GM21390 (cell line): ENCODE results near the gene XPOT.
"Not testable (repeated sequence)": the region's sequence is repeated elsewhere in the genome, so short reads cannot be mapped to it uniquely, and the experiment has no call there.

Experiments used
- ATAC-seq: cut with Tn5 transposase; IDR thresholded peaks from one replicate; pipeline ENCODE4 v1.9.1; 2021; ENCODE audit not compliant: unreplicated experiment

The XPOT gene, protein sequence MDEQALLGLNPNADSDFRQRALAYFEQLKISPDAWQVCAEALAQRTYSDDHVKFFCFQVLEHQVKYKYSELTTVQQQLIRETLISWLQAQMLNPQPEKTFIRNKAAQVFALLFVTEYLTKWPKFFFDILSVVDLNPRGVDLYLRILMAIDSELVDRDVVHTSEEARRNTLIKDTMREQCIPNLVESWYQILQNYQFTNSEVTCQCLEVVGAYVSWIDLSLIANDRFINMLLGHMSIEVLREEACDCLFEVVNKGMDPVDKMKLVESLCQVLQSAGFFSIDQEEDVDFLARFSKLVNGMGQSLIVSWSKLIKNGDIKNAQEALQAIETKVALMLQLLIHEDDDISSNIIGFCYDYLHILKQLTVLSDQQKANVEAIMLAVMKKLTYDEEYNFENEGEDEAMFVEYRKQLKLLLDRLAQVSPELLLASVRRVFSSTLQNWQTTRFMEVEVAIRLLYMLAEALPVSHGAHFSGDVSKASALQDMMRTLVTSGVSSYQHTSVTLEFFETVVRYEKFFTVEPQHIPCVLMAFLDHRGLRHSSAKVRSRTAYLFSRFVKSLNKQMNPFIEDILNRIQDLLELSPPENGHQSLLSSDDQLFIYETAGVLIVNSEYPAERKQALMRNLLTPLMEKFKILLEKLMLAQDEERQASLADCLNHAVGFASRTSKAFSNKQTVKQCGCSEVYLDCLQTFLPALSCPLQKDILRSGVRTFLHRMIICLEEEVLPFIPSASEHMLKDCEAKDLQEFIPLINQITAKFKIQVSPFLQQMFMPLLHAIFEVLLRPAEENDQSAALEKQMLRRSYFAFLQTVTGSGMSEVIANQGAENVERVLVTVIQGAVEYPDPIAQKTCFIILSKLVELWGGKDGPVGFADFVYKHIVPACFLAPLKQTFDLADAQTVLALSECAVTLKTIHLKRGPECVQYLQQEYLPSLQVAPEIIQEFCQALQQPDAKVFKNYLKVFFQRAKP

GRCh38 chr12:64403707-64404469 is at the start of gene XPOT:
Gene XPOT (plus strand): TSS chr12:64404392. CDS start chr12:64410036, 5,644 bp downstream.
- ATAC-seq: peak; percentile 97

DNA sequence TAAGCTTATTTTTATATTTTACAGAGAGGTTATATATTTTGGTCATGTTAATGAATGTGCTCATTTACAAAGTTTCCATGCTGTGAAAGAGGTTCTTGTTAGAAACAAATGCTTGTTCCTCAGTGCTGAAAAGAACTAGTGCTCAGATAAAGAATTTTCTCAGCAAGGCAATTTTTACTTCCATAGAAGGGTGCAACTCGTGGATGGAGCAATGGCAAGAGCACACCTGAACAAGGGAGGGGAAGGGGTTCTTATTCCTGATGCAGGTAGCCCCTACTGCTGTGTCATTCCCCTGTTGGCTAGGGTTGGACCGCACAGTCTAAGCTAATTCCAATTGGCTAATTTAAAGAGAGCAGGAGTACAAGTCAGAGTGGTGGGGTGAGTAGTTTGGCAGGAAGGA is 48.0 kb upstream of the XPOT start:
- not testable (repeated sequence) for ATAC-seq

DNA sequence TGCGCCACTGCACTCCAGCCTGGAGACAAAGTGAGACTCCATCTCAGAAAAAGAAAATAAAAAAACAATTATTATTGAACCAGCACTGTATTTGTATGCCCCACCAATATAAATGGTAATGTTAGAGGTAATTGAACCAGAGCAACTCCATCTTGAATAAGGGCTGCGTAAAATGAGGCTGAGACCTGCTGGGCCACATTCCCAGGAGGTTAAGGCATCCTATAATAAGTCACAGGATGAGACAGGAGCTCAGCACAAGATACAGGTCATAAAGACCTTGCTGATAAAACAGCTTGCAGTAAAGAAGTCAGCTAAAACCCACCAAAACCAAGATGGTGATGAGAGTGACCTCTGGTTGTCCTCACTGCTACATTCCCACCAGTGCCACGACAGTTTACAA is 43.0 kb upstream of the XPOT start:
- ATAC-seq: not testable (repeated sequence)

GRCh38 chr12:64362721-64363305 is 41.4 kb upstream of the XPOT start:
- no peak for ATAC-seq

DNA sequence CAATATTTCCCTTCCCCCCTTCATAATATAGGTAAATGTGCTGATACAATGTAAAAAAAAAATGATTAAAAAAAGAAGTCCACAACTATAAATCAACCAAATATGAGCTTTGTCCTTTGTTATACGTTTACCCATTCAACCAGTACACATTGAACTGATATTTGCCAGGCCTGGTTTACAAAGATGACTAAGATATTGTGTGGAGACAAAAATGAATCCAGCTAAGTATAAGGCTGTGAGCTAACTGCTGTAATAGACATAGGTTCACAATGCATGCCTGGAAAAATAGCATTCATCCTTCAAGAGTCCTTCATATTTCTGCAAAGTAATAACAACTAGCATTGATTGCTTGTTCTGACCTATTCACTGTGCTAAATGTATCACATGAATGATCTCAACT is 20.5 kb upstream of the XPOT start:
- ATAC-seq: no peak

- ATAC-seq: no peak
These were observed 19.2 kb upstream of the XPOT start for GRCh38 chr12:64385019-64385418.

GRCh38 chr12:64385468-64385867 is 18.7 kb upstream of the XPOT start:
- no peak for ATAC-seq

DNA sequence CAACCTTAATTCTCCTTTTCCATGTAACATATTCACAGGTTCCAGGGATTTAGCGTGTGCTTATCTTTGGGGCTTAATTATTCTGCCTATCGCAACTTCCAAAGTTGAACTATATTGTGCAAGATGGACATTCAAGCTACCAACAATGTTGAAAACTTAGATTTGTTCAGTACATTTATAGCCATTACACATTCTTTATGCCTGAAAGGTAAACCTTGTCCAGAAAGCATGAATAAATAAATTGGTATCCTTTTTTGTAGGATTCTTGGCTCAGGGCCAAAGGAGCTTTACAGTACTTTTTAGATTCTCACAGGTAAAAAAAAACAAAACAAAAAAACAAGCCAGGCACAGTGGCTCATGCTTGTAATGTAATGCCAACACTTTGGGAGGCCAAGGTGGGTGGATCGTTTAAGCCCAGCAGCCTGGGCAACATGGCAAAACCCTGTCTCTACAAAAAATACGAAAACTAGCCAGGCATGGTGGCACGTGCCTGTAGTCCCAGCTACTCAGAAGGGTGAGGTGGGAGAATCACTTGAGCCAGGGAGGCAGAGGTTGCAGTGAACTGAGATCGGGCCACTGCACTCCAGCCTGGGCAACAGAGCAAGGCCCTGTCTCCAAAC is 16.9 kb upstream of the XPOT start:
- ATAC-seq: no peak

GRCh38 chr12:64389154-64389553 is 15.0 kb upstream of the XPOT start:
- ATAC-seq: no peak

DNA sequence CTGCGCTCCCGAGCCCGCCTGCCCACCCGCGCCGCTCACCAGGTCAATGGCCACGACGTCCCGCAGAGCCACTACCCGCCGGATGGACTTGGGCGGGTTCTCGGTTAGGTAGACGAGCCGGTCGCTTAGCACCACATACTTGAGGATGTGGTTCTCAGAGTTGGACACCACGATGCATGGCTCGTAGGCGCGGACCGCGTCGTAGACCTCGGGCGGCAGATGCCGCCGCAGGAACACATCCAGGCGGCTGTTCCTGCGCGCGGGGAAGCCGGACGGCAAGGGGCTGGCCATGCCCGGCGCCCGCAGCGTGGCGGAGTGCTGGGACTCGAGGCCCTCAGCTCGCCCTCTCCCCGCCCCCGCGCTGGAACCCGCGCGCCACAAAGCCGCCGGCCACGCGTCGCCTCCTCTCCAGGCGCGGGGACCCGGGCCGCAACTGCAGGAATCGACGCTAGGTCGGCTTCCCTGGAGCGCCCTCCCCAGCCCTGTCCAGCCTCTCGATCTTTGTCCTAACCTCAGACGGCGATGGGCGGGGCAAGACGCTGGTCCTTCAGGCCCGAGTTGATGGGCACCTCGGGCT is 13.8 kb upstream of the XPOT start, which contains the start of gene C12orf56:
C12orf56 (minus strand) TSS at position 484 of the 577 bp plus-strand sequence; CDS start at position 291, 193 bp downstream.
- no peak for ATAC-seq

GRCh38 chr12:64392221-64392620 is 12.0 kb upstream of the XPOT start:
- no peak for ATAC-seq

GRCh38 chr12:64395739-64396138 is 8.5 kb upstream of the XPOT start:
- no peak for ATAC-seq

- ATAC-seq: no peak
These were observed 4.2 kb upstream of the XPOT start for GRCh38 chr12:64400041-64400440.

DNA sequence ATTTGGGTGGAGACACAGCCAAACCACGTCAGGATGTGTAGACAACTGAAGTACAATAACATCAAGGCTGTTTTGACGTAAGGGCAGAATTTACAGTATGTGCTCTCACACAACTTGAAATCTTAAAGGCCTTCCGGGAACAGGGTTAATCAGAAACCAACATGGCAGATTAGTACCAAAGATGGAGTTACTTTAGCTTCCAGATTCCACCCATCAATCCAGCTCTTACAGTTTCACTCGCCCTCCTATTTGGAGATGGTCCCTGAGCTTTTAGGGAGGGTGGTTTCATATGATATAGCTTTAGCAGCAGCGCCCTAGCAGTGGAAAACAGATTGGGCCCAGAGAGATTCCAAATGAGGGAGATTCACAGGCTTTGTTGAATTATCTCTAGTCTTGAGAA is 2.0 kb upstream of the XPOT start:
- ATAC-seq: no peak

- peak; percentile 25 for ATAC-seq
These were observed 471 bp downstream of the XPOT start for GRCh38 chr12:64404470-64405256.

DNA sequence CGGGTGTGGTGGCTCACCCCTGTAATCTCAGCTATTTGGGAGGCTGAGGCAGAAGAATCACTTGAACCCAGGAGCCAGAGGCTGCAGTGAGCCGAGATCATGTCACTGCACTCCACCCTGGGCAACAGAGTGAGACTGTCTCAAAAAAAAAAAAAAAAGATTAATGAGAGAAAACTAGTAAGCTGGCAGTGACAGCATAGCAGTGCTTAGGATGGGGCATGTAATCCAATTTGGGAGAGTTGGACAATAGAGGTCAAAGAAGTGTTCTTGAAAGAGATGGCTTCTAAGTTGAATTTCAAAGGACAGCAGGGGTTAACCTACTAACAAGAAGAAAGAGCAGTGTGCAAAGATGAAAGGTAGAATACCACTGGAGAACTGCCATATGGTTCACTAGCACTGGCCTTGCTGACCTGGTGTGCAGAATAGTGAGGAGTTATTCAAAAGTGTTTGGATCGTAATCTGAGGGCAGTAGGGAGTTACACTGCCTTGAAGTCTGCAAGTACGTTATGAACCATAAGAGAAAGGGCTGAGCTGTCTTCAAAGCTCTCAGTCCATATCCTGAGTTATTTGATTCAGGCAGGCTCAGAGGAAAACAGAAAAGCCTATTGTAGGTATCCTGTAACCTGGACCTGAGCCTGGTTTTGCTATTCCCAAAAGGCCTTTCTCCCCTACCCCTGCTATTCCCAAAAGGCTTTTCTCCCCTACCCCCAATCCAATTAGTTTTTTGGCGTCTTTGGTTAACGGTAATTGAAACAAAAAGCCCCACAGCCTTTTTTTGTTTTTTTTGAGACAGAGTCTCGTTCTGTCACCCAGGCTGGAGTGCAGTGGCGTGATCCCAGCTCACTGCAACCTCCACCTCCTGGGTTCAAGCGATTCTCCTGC is 3.4 kb downstream of the XPOT start:
- ATAC-seq: no peak

DNA sequence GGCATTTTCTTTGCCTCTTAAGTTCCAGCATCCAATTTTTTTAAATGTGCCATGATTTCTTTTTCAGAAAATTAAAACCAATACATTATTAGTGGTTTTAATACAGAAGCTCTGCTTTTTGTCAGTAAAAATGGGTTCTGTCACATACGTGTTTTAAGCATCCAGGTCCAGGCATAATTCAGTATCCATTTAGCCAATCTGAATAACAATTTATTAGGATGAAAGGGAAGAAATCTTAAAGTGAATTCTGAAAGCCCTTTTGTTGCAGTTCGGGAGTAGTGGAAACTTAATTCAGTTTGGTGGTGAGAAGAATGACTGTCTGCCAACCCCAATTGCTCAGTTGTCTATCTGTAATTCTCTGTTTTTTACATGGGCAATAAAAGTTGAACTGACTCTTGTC is 7.2 kb downstream of the XPOT start:
- no peak for ATAC-seq

DNA sequence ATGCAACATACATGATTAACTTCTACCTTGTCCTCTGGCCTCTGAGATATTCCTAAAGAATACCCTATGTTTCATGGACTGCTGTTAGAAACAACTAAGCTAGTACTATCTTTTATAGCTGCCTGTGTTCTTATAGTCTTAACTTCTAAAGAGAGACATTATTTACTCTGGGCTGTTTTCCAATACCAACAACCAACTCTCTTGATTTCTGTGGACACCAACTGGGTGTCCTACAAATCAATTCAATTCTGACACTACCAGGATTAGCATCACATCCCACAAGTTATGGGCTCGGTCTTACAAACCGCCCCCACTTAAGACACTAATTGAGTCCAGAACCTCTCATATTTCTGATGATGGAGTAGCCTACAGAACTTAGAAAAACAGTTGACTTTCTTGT is 8.3 kb downstream of the XPOT start:
- no peak for ATAC-seq
